SU-DHL-6 (cell line): ENCODE data around the gene PRKAG1.
"Not testable (repeated sequence)": the region's sequence is repeated elsewhere in the genome, so short reads cannot be mapped to it uniquely, and the experiment has no call there.

ENCODE experiments used
- H2AFZ ChIP-seq: fragments of 200-600 bp; sonication (generic); 2 replicates; pipeline ENCODE4 v1.6.1; 2014; ENCODE audit warnings: low read depth, mild to moderate bottlenecking, moderate library complexity, mixed read lengths, antibody characterized with exemption, low read length; ENCODE audit not compliant: severe bottlenecking
- H3F3A ChIP-seq: fragments of 200-600 bp; shearing (Covaris generic); 2 replicates; pipeline ENCODE4 v1.6.0; 2016; ENCODE audit warnings: antibody characterized with exemption, mild to moderate bottlenecking; ENCODE audit not compliant: insufficient read depth
- H3K27ac ChIP-seq: fragments of 200-600 bp; sonication (generic); 2 replicates; pipeline ENCODE4 v1.5.1; 2016; ENCODE audit warnings: low read depth, mild to moderate bottlenecking, low read length, moderate library complexity, mixed read lengths
- H3K27me3 ChIP-seq: fragments of 200-600 bp; sonication (generic), shearing (Covaris generic); 2 replicates; pipeline ENCODE4 v1.6.0; 2014; ENCODE audit warnings: mild to moderate bottlenecking, low read length
- H3K36me3 ChIP-seq: fragments of 200-600 bp; sonication (generic); 2 replicates; pipeline ENCODE4 v1.6.1; 2014; ENCODE audit warnings: mild to moderate bottlenecking, low read length, mixed read lengths
- H3K4me2 ChIP-seq: fragments of 300-600, 200-600 bp; shearing (Covaris generic), sonication (generic); 2 replicates; pipeline ENCODE4 v1.6.0; 2014; ENCODE audit warnings: low read length, low read depth, mild to moderate bottlenecking; ENCODE audit not compliant: poor library complexity, severe bottlenecking
- H3K4me3 ChIP-seq: fragments of 200-600 bp; sonication (generic); 2 replicates; pipeline ENCODE4 v1.5.1; 2014; ENCODE audit warnings: antibody characterized with exemption, low read length, mild to moderate bottlenecking, mixed read lengths; ENCODE audit not compliant: insufficient read depth, poor library complexity, severe bottlenecking
- H3K79me2 ChIP-seq: fragments of 200-600 bp; sonication (generic); 2 replicates; pipeline ENCODE4 v1.6.1; 2014; ENCODE audit warnings: mild to moderate bottlenecking, low read length, moderate library complexity; ENCODE audit not compliant: insufficient read depth
- H3K9ac ChIP-seq: fragments of 200-600 bp; sonication (generic); 2 replicates; pipeline ENCODE4 v1.7.0; 2014; ENCODE audit warnings: mild to moderate bottlenecking, low read length
- H3K9me2 ChIP-seq: fragments of 200-600 bp; sonication (generic); replicated peaks from 2 replicates; pipeline ENCODE4 v1.6.1; 2014; ENCODE audit warnings: low read length; ENCODE audit not compliant: insufficient read depth
- H3K9me3 ChIP-seq: fragments of 200-600 bp; sonication (generic); 2 replicates; pipeline ENCODE4 v1.6.1; 2014; ENCODE audit warnings: low read length, mixed read lengths; ENCODE audit not compliant: insufficient read depth
- H4K20me1 ChIP-seq: fragments of 200-600 bp; sonication (generic); 2 replicates; pipeline ENCODE4 v1.6.1; 2014; ENCODE audit warnings: low read depth, mild to moderate bottlenecking, antibody characterized with exemption, low read length, moderate library complexity, mixed read lengths
- EZH2phosphoT487 ChIP-seq: fragments of 200-600 bp; sonication (generic), shearing (Covaris generic); conservative IDR thresholded peaks from 2 replicates; pipeline ENCODE4 v1.6.1; 2018; ENCODE audit warnings: mild to moderate bottlenecking, antibody characterized with exemption, low read length, moderate library complexity, mixed read lengths
- TF ChIP-seq, protein P1 (sequence below): fragments of 200-600 bp; sonication (generic); IDR thresholded peaks from one replicate; pipeline ENCODE4 v1.5.1; 2017; ENCODE audit warnings: antibody characterized with exemption, mild to moderate bottlenecking, low read length, moderate library complexity; ENCODE audit not compliant: insufficient read depth, poor library complexity, severe bottlenecking

Gene PRKAG1

DNA sequence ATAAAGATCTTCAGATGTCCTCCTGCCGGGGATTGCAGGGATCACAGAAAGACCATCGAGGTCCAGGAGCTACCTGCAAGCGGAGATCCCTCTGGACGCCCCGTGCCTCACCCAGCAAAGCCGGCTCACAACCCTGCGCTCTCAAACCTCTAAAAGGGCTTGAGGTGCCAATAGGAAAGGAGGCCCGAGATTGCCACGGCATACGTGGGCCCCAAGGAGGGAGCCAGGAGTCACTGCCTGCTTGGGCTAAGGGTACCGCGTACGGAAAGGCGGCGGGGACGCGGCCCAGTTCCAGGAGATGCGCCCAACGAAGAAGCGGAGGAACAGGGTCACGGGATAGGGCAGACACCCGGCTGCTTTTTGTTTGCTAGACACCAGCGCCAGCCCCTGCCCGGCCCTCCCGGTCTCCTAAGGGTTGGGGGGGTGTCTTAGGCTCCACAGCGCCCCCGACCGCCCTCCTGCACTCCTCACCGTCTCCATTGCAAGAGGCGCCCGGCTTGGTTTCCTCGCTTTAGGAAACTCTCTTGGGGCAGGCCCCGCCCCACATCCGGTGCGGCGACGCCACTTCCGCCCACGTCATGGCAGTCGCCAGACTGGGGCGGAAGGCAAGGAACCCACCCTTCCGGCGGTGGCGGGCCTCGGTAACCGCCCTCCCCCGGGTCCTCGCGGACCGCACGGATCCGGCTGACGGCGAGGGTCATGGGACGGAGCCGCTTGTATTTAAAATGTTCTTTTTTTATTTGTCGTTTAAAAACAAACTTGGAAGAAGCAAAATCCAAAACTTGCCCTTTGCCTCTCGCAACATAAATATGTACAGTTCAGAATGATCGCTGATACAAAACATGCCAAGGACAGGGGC, at the start of gene PRKAG1:
TSS of gene PRKAG1 (minus strand) at position 516 of the 859 bp plus-strand sequence. CDS start at position 480, 36 bp downstream.
- no peak for TF ChIP-seq EZH2phosphoT487
- TF ChIP-seq, protein P1, sequence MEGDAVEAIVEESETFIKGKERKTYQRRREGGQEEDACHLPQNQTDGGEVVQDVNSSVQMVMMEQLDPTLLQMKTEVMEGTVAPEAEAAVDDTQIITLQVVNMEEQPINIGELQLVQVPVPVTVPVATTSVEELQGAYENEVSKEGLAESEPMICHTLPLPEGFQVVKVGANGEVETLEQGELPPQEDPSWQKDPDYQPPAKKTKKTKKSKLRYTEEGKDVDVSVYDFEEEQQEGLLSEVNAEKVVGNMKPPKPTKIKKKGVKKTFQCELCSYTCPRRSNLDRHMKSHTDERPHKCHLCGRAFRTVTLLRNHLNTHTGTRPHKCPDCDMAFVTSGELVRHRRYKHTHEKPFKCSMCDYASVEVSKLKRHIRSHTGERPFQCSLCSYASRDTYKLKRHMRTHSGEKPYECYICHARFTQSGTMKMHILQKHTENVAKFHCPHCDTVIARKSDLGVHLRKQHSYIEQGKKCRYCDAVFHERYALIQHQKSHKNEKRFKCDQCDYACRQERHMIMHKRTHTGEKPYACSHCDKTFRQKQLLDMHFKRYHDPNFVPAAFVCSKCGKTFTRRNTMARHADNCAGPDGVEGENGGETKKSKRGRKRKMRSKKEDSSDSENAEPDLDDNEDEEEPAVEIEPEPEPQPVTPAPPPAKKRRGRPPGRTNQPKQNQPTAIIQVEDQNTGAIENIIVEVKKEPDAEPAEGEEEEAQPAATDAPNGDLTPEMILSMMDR, result peak; percentile 28
- Histone ChIP-seq H3K9me2 (no peaks in the 10 kb centered on the region), H3K27me3 (no peaks in the 10 kb centered on the region), H3K79me2 (peaks cover 8% of the 10 kb centered on the region; the same call in 1 of the 2 replicates), H3F3A (peaks cover 13% of the 10 kb centered on the region), H3K27ac (peak within 1 kb of the TSS; percentile 86), H3K4me3 (peak within 1 kb of the TSS; percentile 71), H3K4me2 (peak within 1 kb of the TSS; percentile 86), H3K9me3 (no peaks in the 10 kb centered on the region), H2AFZ (peak within 1 kb of the TSS; percentile 75), H3K9ac (peak within 1 kb of the TSS; percentile 82), H3K36me3 (no peaks in the 10 kb centered on the region), H4K20me1 (no peaks in the 10 kb centered on the region)

DNA sequence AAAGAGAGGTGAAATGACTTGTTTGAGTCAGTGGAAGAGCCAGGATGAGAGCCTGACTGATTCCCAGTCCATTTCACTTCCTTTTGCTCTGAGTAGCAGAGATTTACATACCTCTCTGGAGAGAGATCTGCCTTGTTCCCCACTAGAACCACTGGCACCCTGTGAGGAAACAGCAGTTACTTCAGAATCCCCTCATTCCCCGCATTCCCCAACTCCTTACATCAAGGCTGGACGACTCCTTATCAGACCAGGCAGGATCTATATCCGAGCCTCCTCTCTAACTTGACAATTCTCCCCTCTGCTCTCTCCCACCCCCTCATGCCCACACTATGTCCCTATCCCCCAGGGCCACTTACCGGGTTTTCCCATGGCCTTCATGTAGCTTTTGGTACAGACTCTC, 47.5 kb upstream of the PRKAG1 start:
- H3K4me3 ChIP-seq, result no peak overlapping the region
- H3K9me3 ChIP-seq, result no peaks in the 10 kb centered on the region
- no peak overlapping the region for H3K27ac ChIP-seq
- peaks cover 6% of the 10 kb centered on the region for H3F3A ChIP-seq
- H3K27me3 ChIP-seq, result no peaks in the 10 kb centered on the region
- H3K79me2 ChIP-seq, result peaks cover 3% of the 10 kb centered on the region; the same call in 1 of the 2 replicates
- H3K4me2 ChIP-seq, result no peak overlapping the region
- no peaks in the 10 kb centered on the region for H4K20me1 ChIP-seq
- H3K36me3 ChIP-seq, result no peaks in the 10 kb centered on the region
- H3K9ac ChIP-seq, result no peak overlapping the region
- TF ChIP-seq, protein P1, result no peak
- no peak for TF ChIP-seq EZH2phosphoT487
- H3K9me2 ChIP-seq, result no peaks in the 10 kb centered on the region
- H2AFZ ChIP-seq, result no peak overlapping the region

DNA sequence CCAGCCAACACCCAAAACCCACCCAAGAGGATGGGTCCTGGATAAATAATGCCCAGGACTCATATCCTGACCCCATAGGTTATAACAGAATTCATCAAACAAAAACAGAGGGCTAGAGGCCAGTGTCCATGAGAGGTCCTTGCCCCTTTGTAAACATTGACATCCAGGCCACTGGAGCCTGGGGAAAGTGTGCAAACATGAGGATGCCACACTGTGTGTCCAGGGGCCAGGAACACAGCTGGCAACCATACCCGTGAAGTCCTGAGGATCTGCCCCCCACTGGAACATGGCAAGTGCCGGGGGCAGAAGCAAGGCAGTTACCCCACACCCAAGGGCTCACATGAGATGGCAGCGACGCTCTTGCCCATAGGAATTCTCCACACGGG, 46.2 kb upstream of the PRKAG1 start:
- H3F3A ChIP-seq, result peaks cover 6% of the 10 kb centered on the region
- no peaks in the 10 kb centered on the region for H3K9me3 ChIP-seq
- peaks cover 12% of the 10 kb centered on the region for H3K79me2 ChIP-seq
- no peak overlapping the region for H3K27ac ChIP-seq
- no peak overlapping the region for H3K4me2 ChIP-seq
- TF ChIP-seq EZH2phosphoT487, result no peak
- TF ChIP-seq, protein P1, result no peak
- no peaks in the 10 kb centered on the region for H3K36me3 ChIP-seq
- H2AFZ ChIP-seq, result no peak overlapping the region
- no peak overlapping the region for H3K4me3 ChIP-seq
- H3K9me2 ChIP-seq, result no peaks in the 10 kb centered on the region
- H3K9ac ChIP-seq, result no peak overlapping the region
- H3K27me3 ChIP-seq, result no peaks in the 10 kb centered on the region
- H4K20me1 ChIP-seq, result no peaks in the 10 kb centered on the region

DNA sequence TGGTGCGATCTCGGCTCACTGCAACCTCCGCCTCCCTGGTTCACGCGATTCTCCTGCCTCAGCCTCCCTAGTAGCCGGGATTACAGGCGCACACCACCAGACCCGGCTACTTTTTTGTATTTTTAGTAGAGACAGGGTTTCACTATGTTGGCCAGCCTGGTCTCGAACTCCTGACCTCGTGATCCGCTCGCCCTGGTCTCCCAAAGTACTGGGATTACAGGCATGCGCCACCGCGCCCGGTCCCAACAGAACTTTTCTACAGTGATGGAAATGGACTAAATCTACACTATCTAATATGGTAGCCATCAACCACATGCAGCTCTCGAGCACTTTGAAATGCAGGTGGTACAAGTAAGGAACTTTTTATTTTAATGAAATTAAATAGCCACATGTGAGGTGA, 43.3 kb upstream of the PRKAG1 start:
- H3K9ac ChIP-seq, result not testable (repeated sequence)

More for the DNA sequence above, 43.3 kb upstream of the PRKAG1 start:
- not testable (repeated sequence) for H3K4me2 ChIP-seq, H3K4me3 ChIP-seq, H3K9me2 ChIP-seq, H3K9me3 ChIP-seq, H3K27me3 ChIP-seq, H3K36me3 ChIP-seq, H2AFZ ChIP-seq, H3K27ac ChIP-seq, H3F3A ChIP-seq
- Histone ChIP-seq H3K79me2 (peaks cover 40% of the 10 kb centered on the region), H4K20me1 (peaks cover 11% of the 10 kb centered on the region; the same call in 1 of the 2 replicates)
